ENCODE measurements around the gene PIK3CB.
"Not testable (repeated sequence)": the region's sequence is repeated elsewhere in the genome, so short reads cannot be mapped to it uniquely, and the experiment has no call there.

The PIK3CB gene

DNA sequence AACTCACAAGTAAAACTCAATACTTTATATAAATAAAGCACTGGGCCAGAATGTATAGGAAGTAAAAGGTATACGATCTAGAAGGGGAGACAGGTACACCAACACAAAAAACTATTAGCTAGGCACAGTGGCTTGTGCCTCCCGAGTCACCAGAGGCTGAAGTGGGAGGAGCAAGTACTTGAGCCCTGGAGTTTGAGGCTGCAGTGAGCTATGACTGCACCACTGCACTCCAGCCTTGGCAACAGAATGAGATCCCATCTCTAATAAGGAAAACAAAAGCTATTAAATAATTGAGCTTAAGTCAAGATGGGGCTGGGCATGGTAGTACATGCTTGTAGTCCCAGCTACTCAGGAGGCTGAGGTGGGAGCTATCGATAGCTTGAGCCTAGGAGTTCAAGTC, 17.0 kb downstream of the PIK3CB start:
- DNase-seq (ENCODE audit: low read depth), result no peak
- TF ChIP-seq, protein P1, sequence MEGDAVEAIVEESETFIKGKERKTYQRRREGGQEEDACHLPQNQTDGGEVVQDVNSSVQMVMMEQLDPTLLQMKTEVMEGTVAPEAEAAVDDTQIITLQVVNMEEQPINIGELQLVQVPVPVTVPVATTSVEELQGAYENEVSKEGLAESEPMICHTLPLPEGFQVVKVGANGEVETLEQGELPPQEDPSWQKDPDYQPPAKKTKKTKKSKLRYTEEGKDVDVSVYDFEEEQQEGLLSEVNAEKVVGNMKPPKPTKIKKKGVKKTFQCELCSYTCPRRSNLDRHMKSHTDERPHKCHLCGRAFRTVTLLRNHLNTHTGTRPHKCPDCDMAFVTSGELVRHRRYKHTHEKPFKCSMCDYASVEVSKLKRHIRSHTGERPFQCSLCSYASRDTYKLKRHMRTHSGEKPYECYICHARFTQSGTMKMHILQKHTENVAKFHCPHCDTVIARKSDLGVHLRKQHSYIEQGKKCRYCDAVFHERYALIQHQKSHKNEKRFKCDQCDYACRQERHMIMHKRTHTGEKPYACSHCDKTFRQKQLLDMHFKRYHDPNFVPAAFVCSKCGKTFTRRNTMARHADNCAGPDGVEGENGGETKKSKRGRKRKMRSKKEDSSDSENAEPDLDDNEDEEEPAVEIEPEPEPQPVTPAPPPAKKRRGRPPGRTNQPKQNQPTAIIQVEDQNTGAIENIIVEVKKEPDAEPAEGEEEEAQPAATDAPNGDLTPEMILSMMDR (conservative IDR thresholded peaks at IDR 0.05; ENCODE audit: low read depth, low read length), result no peak

DNA sequence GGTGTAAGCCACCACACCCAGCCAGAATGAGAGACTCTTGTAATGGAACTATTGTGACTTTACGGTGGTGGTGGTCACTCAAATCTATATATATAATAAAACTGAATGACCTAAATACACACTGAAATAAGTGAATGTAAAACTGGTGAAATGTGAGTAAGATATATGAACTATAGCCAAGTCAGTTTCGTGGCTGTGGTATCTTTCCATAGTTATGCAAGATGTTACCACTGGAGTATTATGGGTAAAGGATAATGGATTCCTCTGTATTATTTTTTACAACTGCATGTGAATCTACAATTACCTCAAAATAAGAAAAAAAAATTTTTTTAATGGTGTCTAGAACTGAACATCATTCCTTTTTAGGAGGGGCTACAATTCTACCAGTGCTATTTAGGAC, 21.9 kb downstream of the PIK3CB start:
- TF ChIP-seq, protein P1 (conservative IDR thresholded peaks at IDR 0.05; ENCODE audit: low read depth, low read length), result no peak
- H3K4me3 ChIP-seq (ENCODE audit: low read length), result no peak overlapping the region
- no peak for DNase-seq (ENCODE audit: low read depth)

More for the DNA sequence above, 17.0 kb downstream of the PIK3CB start:
- no peak overlapping the region for H3K4me3 ChIP-seq (ENCODE audit: low read length)

DNA sequence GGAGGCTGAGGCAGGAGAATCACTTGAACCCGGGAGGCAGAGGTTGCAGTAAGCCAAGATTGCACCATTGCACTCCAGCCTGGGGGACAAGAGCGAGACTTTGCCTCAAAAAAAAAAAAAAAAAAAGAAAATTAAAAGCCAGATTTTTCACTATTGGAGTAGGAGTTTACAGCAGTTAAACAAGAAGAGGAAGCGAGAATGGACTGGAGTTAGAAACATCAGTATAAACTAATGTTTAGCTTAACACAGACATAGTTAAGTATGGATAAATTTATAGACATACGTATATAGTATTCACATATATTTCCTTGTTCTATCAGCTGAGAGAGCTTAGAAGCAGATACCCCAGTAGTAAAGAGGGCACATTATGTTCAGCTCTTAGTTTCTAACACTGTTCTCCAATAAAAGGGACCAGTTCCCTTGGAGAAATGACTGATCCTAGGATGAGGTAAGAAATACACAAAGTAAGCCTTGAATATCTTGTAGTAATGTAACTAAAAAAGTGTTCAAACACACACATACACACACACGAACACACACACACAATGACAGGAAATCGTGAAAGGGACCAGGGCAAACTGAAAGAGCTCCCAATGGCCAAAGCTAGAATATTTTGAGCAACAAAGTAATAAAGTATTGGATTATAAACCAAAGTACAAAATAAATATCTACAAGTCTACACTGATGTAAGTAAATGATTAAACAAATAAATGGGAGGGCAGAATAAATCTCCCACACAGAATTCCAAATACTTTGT, 25.1 kb downstream of the PIK3CB start:
- no peak for DNase-seq (ENCODE audit: low read depth)
- TF ChIP-seq, protein P1 (conservative IDR thresholded peaks at IDR 0.05; ENCODE audit: low read depth, low read length), result no peak
- H3K4me3 ChIP-seq (ENCODE audit: low read length), result no peak overlapping the region

DNA sequence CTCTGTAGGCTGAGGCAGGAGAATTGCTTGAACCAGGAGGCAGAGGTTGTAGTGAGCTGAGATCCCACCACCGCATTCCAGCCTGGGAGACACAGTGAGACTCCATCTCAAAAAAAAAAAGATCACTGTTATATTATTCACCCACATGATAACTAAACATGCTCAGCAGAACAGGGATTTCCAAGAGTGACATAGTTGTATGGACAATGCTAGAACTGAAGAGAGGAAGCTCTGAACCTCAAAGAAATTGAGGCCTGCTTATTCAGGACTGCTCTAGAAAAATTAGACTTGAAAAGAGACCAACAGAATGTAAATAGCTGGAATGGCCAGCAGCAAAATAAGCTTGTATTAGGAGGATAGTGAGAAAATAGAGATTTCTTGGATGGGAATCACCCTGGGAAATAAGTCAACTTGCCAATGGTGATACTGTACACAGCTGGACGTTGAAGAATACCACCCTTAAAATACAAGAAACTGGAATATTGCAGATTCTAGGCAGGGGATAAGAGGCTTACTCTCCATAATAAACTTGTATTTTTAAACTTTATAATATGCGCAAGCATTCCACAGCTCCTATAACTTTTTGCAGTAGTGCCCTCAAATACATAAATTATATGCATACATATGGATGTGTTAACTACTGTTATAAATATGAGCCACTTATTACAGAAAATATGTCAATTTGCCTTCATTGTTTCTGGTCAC, 28.2 kb downstream of the PIK3CB start:
- H3K4me3 ChIP-seq (ENCODE audit: low read length), result no peak overlapping the region
- TF ChIP-seq, protein P1 (conservative IDR thresholded peaks at IDR 0.05; ENCODE audit: low read depth, low read length), result no peak
- DNase-seq (ENCODE audit: low read depth), result no peak

DNA sequence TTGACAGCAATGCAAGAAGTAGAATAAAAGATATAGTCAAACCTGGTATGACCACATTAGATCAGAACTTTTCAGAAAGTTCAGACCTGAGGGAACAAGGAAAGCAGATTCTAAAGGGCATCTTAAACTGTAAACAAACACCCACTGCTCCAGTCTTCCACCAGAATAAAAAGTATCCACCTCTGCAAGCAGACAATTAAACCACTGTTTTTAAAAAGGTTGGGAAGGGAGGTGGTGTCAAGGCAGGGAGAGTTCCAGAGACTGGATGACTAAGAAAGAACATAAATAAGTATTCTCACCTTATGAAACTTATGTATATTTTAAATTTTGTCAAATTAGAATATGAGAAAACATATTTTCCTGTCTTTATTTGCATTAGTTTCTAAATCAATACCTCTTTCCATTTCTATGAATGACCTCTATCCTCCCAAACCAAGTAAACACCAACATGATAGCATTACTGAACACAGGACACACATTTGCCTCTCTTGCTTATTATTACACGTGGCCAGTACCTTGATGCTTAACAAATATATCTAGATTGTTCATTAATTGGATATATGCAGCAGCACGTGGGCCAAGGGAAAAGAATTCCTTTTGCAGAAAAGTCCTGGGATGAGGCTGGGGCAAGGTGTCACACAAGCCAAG, 31.6 kb downstream of the PIK3CB start:
- no peak overlapping the region for H3K4me3 ChIP-seq (ENCODE audit: low read length)
- no peak for DNase-seq (ENCODE audit: low read depth)
- TF ChIP-seq, protein P1 (conservative IDR thresholded peaks at IDR 0.05; ENCODE audit: low read depth, low read length), result no peak

DNA sequence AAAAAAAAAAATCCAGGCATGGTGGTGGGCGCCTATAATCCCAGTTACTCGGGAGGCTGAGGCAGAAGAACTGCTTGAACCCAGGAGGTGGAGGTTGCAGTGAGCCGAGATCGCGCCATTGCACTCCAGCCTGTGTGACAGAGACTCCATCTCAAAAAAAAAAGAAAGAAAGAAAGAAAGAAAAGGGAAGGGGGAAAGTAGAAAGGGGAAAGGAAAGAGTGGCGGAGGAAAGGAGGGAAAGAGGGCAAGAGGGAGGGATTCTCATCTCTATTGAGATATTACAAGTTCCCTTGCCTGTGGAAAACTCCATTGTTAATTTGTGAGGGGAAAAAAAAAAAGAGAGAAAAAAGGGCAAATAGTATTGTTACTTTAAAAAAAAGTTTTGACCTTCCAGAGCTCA, 32.5 kb downstream of the PIK3CB start:
- not testable (repeated sequence) for DNase-seq (ENCODE audit: low read depth); H3K4me3 ChIP-seq (ENCODE audit: low read length)

DNA sequence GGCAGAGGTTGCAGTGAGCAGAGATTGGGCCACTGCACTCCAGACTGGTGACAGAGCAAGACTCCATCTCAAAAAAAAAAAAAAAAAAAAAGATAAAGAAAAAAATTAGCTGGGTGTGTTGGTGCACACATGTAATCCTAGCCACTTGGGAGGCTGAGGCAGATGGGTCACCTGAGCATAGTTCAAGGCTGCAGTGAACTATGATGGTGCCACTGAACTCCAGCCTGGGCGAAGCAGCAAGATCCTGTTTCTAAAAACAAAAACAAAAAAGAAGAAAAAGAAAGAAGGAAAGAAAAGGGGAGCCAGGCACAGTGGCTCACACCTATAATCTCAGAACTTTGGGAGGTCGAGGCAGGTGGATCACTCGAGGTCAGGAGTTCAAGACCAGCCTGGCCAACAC, 32.9 kb downstream of the PIK3CB start:
- DNase-seq (ENCODE audit: low read depth), result no peak

More for the DNA sequence above, 32.9 kb downstream of the PIK3CB start:
- TF ChIP-seq, protein P1 (conservative IDR thresholded peaks at IDR 0.05; ENCODE audit: low read depth, low read length), result no peak
- H3K4me3 ChIP-seq (ENCODE audit: low read length), result no peak overlapping the region
